Sigmoid colon (tissue), 7 donors: ENCODE results near the gene SFXN5. TPM values are rescaled to one million over a fixed set of nuclear protein-coding genes. Genes with fewer than 3 reads are reported as not detected.

Experiments used
- DNase-seq: peaks from one replicate; pipeline ENCODE4 v3.0.0-alpha.2; 2019
- H3K27ac ChIP-seq, 4 donors: fragments of 200-600 bp; sonication (generic); one replicate each; pipeline ENCODE4 v1.5.1; 2016 to 2019; ENCODE audit warnings: mild to moderate bottlenecking in 1 of 4
- H3K27me3 ChIP-seq, 3 donors: fragments of 200-600 bp; sonication (generic); one replicate each; pipeline ENCODE4 v1.5.1; 2019; ENCODE audit warnings: mild to moderate bottlenecking in 1 of 3
- H3K36me3 ChIP-seq, 4 donors: fragments of 200-600 bp; sonication (generic); one replicate each; pipeline ENCODE4 v1.5.1; 2016 to 2019
- H3K4me1 ChIP-seq, 4 donors: fragments of 200-600 bp; sonication (generic); one replicate each; pipeline ENCODE4 v1.5.1; 2017 to 2019
- H3K4me3 ChIP-seq, 4 donors: fragments of 200-600 bp; sonication (generic); one replicate each; pipeline ENCODE4 v1.5.1; 2017 to 2019; ENCODE audit warnings: mild to moderate bottlenecking in 2 of 4, moderate library complexity in 1 of 4
- H3K9me3 ChIP-seq, 4 donors: fragments of 200-600 bp in 3 of 4; sonication (generic) in 3 of 4; one replicate each; pipeline versions ENCODE4 v1.5.1 to v1.6.1; 2013 to 2019
- CTCF ChIP-seq, 4 experiments: fragments of 450-650 bp in 3 of 4; fragments of 200-600 bp in 1 of 4; IDR thresholded peaks; one replicate each; pipeline ENCODE4 v1.5.1; 2016 to 2019; ENCODE audit warnings: antibody characterized with exemption in 4 of 4, mild to moderate bottlenecking in 3 of 4, moderate library complexity in 2 of 4
- EP300 ChIP-seq, 4 donors: sonication (generic); formaldehyde crosslinking; IDR thresholded peaks; one replicate each; pipeline ENCODE4 v1.6.1; 2017; ENCODE audit warnings: antibody characterized with exemption in 4 of 4
- POLR2A ChIP-seq, 2 donors: fragments of 450-650 bp; IDR thresholded peaks; one replicate each; pipeline ENCODE4 v1.6.1; 2016; ENCODE audit warnings: antibody characterized with exemption in 2 of 2, mild to moderate bottlenecking in 2 of 2, moderate library complexity in 2 of 2
- POLR2AphosphoS5 ChIP-seq, 4 donors: sonication (generic); formaldehyde crosslinking; IDR thresholded peaks; one replicate each; pipeline ENCODE4 v1.6.1; 2017; ENCODE audit warnings: antibody characterized with exemption in 4 of 4
- WGBS, 2 donors: extraction: QIAGEN DNeasy Blood & Tissue Kit; methylation state at CpG; one replicate each; pipeline ENCODE4 v1.1.7; 2013; 5-methylcytosine and 5-hydroxymethylcytosine counted together
- intact Hi-C: fragments of 100-400 bp; cut with DNase I; formaldehyde crosslinking; loops from one replicate; pipeline ENCODE4 v1.15.1; 2023
- polyA plus RNA-seq, 3 donors: library from polyadenylated mRNA; stranded (reverse); fragments of 200-250 nt; gene quantifications; one replicate each; pipeline ENCODE4 v1.2.3, GENCODE V29; 2013
- total RNA-seq, 4 donors: library from RNA; depleted of rRNA; stranded (reverse); fragments of >200 nt; gene quantifications; one replicate each; pipeline ENCODE4 v1.1.0, GENCODE V29; 2016
- donor health status: healthy with polysubstance abuse.
- donor health status: Bipolar disorder and iron deficiency.
- donor health status: healthy.

Gene SFXN5
- total and polyA plus RNA-seq, 7 donors = 5.4 to 27.1 (median 11.1) TPM

GRCh38 chr2:73083886-73084800 is 12.6 kb upstream of the SFXN5 start:
- 56 to 63% methylated on average over 7 of the region's 7 CpGs for WGBS, 2 donors
- Histone ChIP-seq H3K36me3 (peaks cover 7 to 52% (median 11%) of the 10 kb centered on the region in 4 donors), H3K4me3 (no peak overlapping the region), H3K27me3 (no peaks in the 10 kb centered on the region), H3K9me3 (no peaks in the 10 kb centered on the region), H3K4me1 (peaks cover 0 to 36% (median 14%) of the 10 kb centered on the region in 4 donors), H3K27ac (no peak overlapping the region)
- intact Hi-C loops = loop anchor here (2.0 to 10.0 kb wide), 2 partner anchors 79 to 89 kb away; no protein-coding TSS in a partner anchor
- no peak for DNase-seq
- no peak for TF ChIP-seq POLR2AphosphoS5 (IDR thresholded peaks at IDR 0.05)
- no peak for TF ChIP-seq POLR2A (IDR thresholded peaks at IDR 0.05)
- TF ChIP-seq CTCF (IDR thresholded peaks at IDR 0.05) = no peak
- TF ChIP-seq EP300 (IDR thresholded peaks at IDR 0.05) = no peak

- 89 to 91% methylated on average over 13 of the region's 13 CpGs for WGBS, 2 donors
- Histone ChIP-seq H3K4me1 (peaks cover 0 to 22% (median 11%) of the 10 kb centered on the region in 4 donors), H3K4me3 (no peak overlapping the region), H3K36me3 (peaks cover 1 to 48% (median 9%) of the 10 kb centered on the region in 4 donors), H3K27ac (no peak overlapping the region), H3K9me3 (no peaks in the 10 kb centered on the region), H3K27me3 (no peaks in the 10 kb centered on the region)
- no peak for DNase-seq
- TF ChIP-seq EP300 (IDR thresholded peaks at IDR 0.05) = no peak
- TF ChIP-seq POLR2AphosphoS5 (IDR thresholded peaks at IDR 0.05) = no peak
- TF ChIP-seq CTCF (IDR thresholded peaks at IDR 0.05) = no peak
- no peak for TF ChIP-seq POLR2A (IDR thresholded peaks at IDR 0.05)
- intact Hi-C loops = loop anchor here (10.0 kb wide), 1 partner anchor 88 kb away; no protein-coding TSS in a partner anchor
These were observed 11.3 kb upstream of the SFXN5 start for GRCh38 chr2:73082523-73083410.

- Histone ChIP-seq H3K36me3 (peaks cover 0 to 33% (median 4%) of the 10 kb centered on the region in 4 donors), H3K9me3 (no peaks in the 10 kb centered on the region), H3K4me3 (no peak overlapping the region), H3K27ac (no peak overlapping the region), H3K27me3 (no peaks in the 10 kb centered on the region), H3K4me1 (peaks cover 0 to 12% (median 10%) of the 10 kb centered on the region in 4 donors)
- intact Hi-C loops = loop anchor here (10.0 kb wide), 1 partner anchor 86 kb away; no protein-coding TSS in a partner anchor
- 86 to 92% methylated on average over 16 of the region's 16 CpGs for WGBS, 2 donors
- no peak for DNase-seq
- no peak for TF ChIP-seq POLR2AphosphoS5 (IDR thresholded peaks at IDR 0.05)
- no peak for TF ChIP-seq CTCF (IDR thresholded peaks at IDR 0.05)
- no peak for TF ChIP-seq EP300 (IDR thresholded peaks at IDR 0.05)
- no peak for TF ChIP-seq POLR2A (IDR thresholded peaks at IDR 0.05)
These were observed 9.7 kb upstream of the SFXN5 start for GRCh38 chr2:73081181-73081671.

GRCh38 chr2:73080321-73081131 is 9.0 kb upstream of the SFXN5 start:
- H3K36me3 ChIP-seq = peaks cover 0 to 38% (median 4%) of the 10 kb centered on the region in 4 donors
- DNase-seq = no peak
- peaks cover 0 to 8% (median 5%) of the 10 kb centered on the region in 4 donors for H3K4me1 ChIP-seq
- H3K4me3 ChIP-seq = no peak overlapping the region
- no peak for TF ChIP-seq POLR2A (IDR thresholded peaks at IDR 0.05)
- no peak for TF ChIP-seq EP300 (IDR thresholded peaks at IDR 0.05)
- no peak for TF ChIP-seq CTCF (IDR thresholded peaks at IDR 0.05)
- TF ChIP-seq POLR2AphosphoS5 (IDR thresholded peaks at IDR 0.05) = no peak
- no peaks in the 10 kb centered on the region for H3K27me3 ChIP-seq
- H3K27ac ChIP-seq = no peak overlapping the region
- WGBS, 2 donors = 84 to 91% methylated on average over 31 of the region's 31 CpGs
- intact Hi-C loops = loop anchor here (10.0 kb wide), 1 partner anchor 86 kb away; no protein-coding TSS in a partner anchor
- no peaks in the 10 kb centered on the region for H3K9me3 ChIP-seq
